Peyer's patch (tissue), 4 donors: ENCODE measurements around the gene FUBP3. TPM values are rescaled to one million over a fixed set of nuclear protein-coding genes. Genes with fewer than 3 reads are reported as not detected.

ENCODE experiments used
- DNase-seq, 3 donors: peaks; one replicate each; pipeline ENCODE4 v3.0.0-alpha.2; 2017 to 2019
- H3K27ac ChIP-seq, 4 donors: fragments of 200-600 bp; sonication (generic); one replicate each; pipeline ENCODE4 v1.5.1; 2016 to 2019
- H3K27me3 ChIP-seq, 2 donors: fragments of 200-600 bp; sonication (generic); one replicate each; pipeline ENCODE4 v1.5.1; 2019
- H3K36me3 ChIP-seq, 3 donors: fragments of 200-600 bp; sonication (generic); one replicate each; pipeline ENCODE4 v1.5.1; 2016 to 2019
- H3K4me1 ChIP-seq, 4 donors: fragments of 200-600 bp; sonication (generic); one replicate each; pipeline ENCODE4 v1.5.1; 2016 to 2019
- H3K4me3 ChIP-seq, 4 donors: fragments of 200-600 bp; sonication (generic); 1 replicate in 3 of 4; 2 replicates in 1 of 4; pipeline ENCODE4 v1.5.1; 2016 to 2019; ENCODE audit warnings: mild to moderate bottlenecking in 1 of 4
- H3K9me3 ChIP-seq, 4 donors: fragments of 200-600 bp; sonication (generic); one replicate each; pipeline ENCODE4 v1.5.1; 2016 to 2019; ENCODE audit warnings: mild to moderate bottlenecking in 1 of 4
- POLR2A ChIP-seq, 2 donors: fragments of 450-650 bp; IDR thresholded peaks; one replicate each; pipeline ENCODE4 v1.5.1; 2017; ENCODE audit warnings: antibody characterized with exemption in 2 of 2, mild to moderate bottlenecking in 2 of 2, moderate library complexity in 2 of 2
- total RNA-seq, 4 donors: library from RNA; depleted of rRNA; stranded (reverse); fragments of >200 nt; gene quantifications; one replicate each; pipeline ENCODE4 v1.1.0, GENCODE V29; 2016
- TF ChIP-seq, protein P1 (sequence below), 6 experiments: fragments of 450-650 bp in 4 of 6; fragments of 200-600 bp in 2 of 6; sonication (generic) in 1 of 6; IDR thresholded peaks; one replicate each; pipeline ENCODE4 v1.5.1; 2017 to 2019; ENCODE audit warnings: antibody characterized with exemption in 6 of 6, mild to moderate bottlenecking in 3 of 6, moderate library complexity in 1 of 6

FUBP3 gene
- total RNA-seq, 4 donors from 2014 or later, result 27.3 to 57.8 (median 31.8) TPM

DNA sequence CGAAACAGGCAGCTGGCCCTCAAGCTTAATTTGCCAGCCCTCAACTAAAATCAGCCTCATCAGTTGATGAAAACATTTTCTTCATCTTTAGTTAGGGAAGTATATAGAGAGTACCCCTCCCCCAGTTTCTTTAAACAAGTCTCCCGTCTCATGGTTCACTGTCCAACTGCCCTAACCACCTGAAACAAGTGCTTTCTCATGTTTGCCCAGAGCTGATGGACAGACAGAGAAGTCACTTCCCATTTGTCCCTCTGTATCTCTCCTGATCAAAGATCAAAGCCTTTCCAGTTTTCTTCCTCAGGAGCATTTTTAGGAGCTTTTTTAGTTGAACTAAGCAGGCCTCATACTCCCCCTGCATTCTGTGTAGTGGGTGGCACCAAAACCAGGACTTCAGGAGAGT, 21.7 kb downstream of the FUBP3 start:
- peaks cover 0 to 37% (median 0%) of the 10 kb centered on the region in 3 donors for H3K36me3 ChIP-seq

DNA sequence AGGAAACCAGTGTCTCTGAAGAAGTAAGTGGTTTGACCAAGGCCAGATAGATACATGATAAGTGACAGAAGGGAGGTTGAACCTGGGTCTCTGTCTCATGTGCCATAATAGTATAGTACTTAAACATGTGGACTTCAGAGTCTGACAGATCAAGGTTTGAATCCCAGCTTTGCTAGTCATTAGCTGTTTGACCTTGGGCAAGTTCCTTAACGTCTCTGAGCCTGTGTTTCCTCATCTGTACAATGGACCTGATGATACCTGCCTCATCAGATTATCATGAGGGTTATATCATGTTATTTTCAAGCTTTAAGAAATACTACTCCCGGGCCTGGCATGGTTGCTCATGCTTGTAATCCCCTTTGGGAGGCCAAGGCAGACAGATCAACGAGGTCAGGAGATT, 24.9 kb downstream of the FUBP3 start:
- H3K27ac ChIP-seq, result no peak overlapping the region
- no peak for DNase-seq
- no peak for TF ChIP-seq POLR2A (IDR thresholded peaks at IDR 0.05)
- TF ChIP-seq, protein P1, sequence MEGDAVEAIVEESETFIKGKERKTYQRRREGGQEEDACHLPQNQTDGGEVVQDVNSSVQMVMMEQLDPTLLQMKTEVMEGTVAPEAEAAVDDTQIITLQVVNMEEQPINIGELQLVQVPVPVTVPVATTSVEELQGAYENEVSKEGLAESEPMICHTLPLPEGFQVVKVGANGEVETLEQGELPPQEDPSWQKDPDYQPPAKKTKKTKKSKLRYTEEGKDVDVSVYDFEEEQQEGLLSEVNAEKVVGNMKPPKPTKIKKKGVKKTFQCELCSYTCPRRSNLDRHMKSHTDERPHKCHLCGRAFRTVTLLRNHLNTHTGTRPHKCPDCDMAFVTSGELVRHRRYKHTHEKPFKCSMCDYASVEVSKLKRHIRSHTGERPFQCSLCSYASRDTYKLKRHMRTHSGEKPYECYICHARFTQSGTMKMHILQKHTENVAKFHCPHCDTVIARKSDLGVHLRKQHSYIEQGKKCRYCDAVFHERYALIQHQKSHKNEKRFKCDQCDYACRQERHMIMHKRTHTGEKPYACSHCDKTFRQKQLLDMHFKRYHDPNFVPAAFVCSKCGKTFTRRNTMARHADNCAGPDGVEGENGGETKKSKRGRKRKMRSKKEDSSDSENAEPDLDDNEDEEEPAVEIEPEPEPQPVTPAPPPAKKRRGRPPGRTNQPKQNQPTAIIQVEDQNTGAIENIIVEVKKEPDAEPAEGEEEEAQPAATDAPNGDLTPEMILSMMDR (IDR thresholded peaks at IDR 0.05), result no peak
- no peaks in the 10 kb centered on the region for H3K27me3 ChIP-seq
- H3K4me1 ChIP-seq, result peaks cover 0 to 7% (median 0%) of the 10 kb centered on the region in 4 donors
- H3K4me3 ChIP-seq, result no peak overlapping the region
- H3K9me3 ChIP-seq, result no peaks in the 10 kb centered on the region
- peaks cover 0 to 12% (median 0%) of the 10 kb centered on the region in 3 donors for H3K36me3 ChIP-seq

More for the DNA sequence above, 21.7 kb downstream of the FUBP3 start:
- H3K4me1 ChIP-seq, result no peaks in the 10 kb centered on the region
- TF ChIP-seq POLR2A (IDR thresholded peaks at IDR 0.05), result no peak
- no peak overlapping the region for H3K27ac ChIP-seq
- no peaks in the 10 kb centered on the region for H3K27me3 ChIP-seq
- H3K4me3 ChIP-seq, result no peak overlapping the region
- no peaks in the 10 kb centered on the region for H3K9me3 ChIP-seq
- no peak for DNase-seq

DNA sequence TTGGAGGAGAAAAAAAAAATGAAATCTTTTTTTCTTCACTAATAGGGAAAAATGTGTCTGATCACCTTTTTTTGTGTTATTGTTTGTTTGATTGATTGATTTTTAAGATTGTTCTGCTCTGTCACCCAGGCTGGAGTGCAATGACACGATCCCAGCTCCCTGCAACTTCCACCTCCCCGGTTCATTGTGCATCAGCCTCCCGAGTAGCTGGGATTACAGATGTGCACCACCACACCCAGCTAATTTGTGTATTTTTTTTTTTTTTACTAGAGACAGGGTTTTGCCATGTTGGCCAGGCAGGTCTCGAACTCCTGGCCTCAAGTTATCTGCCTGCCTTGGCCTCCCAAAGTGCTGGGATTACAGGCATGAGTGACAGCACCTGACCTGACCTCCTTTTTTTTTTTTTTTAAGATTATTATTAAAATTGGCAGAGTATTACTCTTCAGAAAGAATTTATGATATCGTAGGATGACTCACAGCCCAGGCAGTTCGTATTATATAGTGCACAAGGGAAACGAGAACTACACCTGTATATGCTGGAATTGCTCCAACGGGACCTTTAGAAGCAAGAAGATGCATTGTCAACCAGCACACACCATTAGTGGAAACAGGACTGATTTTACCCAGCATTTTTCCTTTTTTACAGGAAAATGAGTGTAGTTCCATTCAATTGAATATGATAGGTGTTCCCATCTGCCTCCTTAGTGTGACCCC, 27.7 kb downstream of the FUBP3 start:
- no peaks in the 10 kb centered on the region for H3K9me3 ChIP-seq
- H3K27me3 ChIP-seq, result no peaks in the 10 kb centered on the region
- no peak overlapping the region for H3K4me3 ChIP-seq
- DNase-seq, result no peak
- TF ChIP-seq, protein P1 (IDR thresholded peaks at IDR 0.05), result no peak
- no peak for TF ChIP-seq POLR2A (IDR thresholded peaks at IDR 0.05)
- H3K27ac ChIP-seq, result no peak overlapping the region
- peaks cover 0 to 7% (median 0%) of the 10 kb centered on the region in 4 donors for H3K4me1 ChIP-seq
- H3K36me3 ChIP-seq, result peaks cover 0 to 5% (median 0%) of the 10 kb centered on the region in 3 donors

DNA sequence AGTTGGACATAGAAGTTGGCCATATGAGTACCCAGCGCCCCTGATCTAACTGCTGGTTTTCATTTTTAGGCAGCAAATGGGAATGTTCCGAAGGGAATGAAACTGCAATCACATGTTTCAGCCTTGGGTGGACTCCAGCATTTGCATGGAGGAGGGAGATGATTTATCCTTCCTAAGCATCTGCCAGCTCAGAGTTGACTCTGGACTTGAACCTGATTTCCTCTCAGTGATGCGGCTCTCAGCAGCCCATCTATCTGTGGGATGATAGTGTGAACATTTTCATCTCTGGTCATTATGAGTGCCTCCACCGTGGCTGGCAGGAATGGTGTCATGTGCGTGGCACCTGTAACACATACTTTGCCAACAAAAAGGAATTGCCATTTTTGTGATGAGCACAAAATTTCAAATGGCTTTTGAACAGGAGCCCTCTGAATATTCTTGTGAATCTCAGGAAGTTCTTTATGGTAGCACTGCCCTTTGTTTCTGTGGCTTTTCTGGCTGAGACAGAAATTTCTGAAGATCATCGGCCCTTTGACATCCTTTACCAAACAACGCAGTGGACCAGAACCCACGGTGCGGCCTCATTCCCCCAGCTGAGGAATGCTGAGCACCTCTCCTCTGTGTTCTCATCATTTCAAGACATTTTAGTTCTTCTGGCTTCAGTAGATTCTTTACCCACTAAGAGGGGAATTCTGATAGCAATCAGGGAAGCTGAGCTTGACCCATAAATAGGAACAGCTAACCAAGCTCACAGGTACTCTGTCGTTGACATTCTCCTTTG, 28.5 kb downstream of the FUBP3 start:
- DNase-seq, result no peak
- no peaks in the 10 kb centered on the region for H3K9me3 ChIP-seq
- H3K36me3 ChIP-seq, result peaks cover 0 to 8% (median 0%) of the 10 kb centered on the region in 3 donors
- H3K4me1 ChIP-seq, result peaks cover 0 to 7% (median 0%) of the 10 kb centered on the region in 4 donors
- no peak overlapping the region for H3K27ac ChIP-seq
- no peak overlapping the region for H3K4me3 ChIP-seq
- H3K27me3 ChIP-seq, result no peaks in the 10 kb centered on the region
- TF ChIP-seq, protein P1 (IDR thresholded peaks at IDR 0.05), result no peak
- no peak for TF ChIP-seq POLR2A (IDR thresholded peaks at IDR 0.05)

DNA sequence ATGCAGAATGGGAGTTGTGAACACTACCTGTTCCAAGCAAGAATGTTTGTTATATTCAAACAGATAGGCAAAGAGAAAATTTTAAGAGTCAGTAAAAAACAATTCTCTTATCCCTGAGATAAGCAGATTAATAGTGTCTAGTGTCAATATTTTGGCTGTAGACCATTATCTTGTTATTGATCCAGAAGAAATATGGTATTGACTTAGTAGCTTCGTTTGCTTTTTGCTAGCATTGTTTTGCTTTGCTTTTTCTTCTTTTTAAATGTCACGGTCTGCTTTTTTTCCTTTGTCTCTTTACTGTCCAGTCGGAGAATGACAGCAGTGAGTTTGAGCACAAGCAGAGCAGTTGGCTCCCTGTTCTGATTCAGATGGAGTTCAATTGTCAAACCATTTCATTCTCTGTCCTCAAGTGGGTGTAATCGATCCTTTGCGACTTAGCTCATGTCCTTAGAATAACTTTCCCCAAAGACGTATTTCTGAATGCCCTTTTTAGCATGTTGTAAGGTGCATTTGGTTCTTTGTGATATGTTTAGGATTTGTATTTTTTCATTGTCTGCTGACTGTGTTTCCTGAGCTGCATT, 29.3 kb downstream of the FUBP3 start:
- Histone ChIP-seq H3K27ac (no peak overlapping the region), H3K9me3 (no peaks in the 10 kb centered on the region), H3K4me1 (peaks cover 0 to 7% (median 0%) of the 10 kb centered on the region in 4 donors), H3K27me3 (no peaks in the 10 kb centered on the region), H3K4me3 (no peak overlapping the region), H3K36me3 (peaks cover 0 to 16% (median 0%) of the 10 kb centered on the region in 3 donors)
- no peak for DNase-seq
- TF ChIP-seq POLR2A (IDR thresholded peaks at IDR 0.05), result no peak
- TF ChIP-seq, protein P1 (IDR thresholded peaks at IDR 0.05), result no peak
